Heart left ventricle (tissue), 16 donors: ENCODE measurements around the gene IGFBPL1. TPM values are rescaled to one million over a fixed set of nuclear protein-coding genes. Genes with fewer than 3 reads are reported as not detected.
"Not testable (repeated sequence)": the region's sequence is repeated elsewhere in the genome, so short reads cannot be mapped to it uniquely, and the experiment has no call there.

ENCODE experiments used
- ATAC-seq, 4 donors: fragments of 200-7000 bp; cut with Tn5 transposase; one replicate each; pipeline ENCODE4 v1.9.1; 2020 to 2022; ENCODE audit warnings: moderate library complexity in 4 of 4, mild to moderate bottlenecking in 3 of 4, moderate number of reproducible peaks in 1 of 4
- DNase-seq, 5 donors: peaks; one replicate each; pipeline ENCODE4 v3.0.0-alpha.2; 2020
- H3K27ac ChIP-seq, 12 donors: fragments of 200-600 bp; sonication (generic) in 4 of 12; one replicate each; pipeline versions ENCODE4 v1.5.0 to v1.8.0; 2016 to 2022; ENCODE audit warnings: mild to moderate bottlenecking in 2 of 12
- H3K27me3 ChIP-seq, 9 donors: fragments of 200-600 bp; sonication (generic) in 2 of 9; one replicate each; pipeline versions ENCODE4 v1.5.1 to v1.8.0; 2016 to 2022; ENCODE audit warnings: mild to moderate bottlenecking in 3 of 9
- H3K36me3 ChIP-seq, 9 donors: fragments of 200-600 bp; sonication (generic) in 2 of 9; one replicate each; pipeline versions ENCODE4 v1.5.0 to v1.8.0; 2018 to 2022; ENCODE audit warnings: mild to moderate bottlenecking in 2 of 9
- H3K4me1 ChIP-seq, 12 donors: fragments of 200-600 bp; sonication (generic) in 4 of 12; one replicate each; pipeline versions ENCODE4 v1.5.0 to v1.8.0; 2016 to 2022; ENCODE audit warnings: mild to moderate bottlenecking in 3 of 12
- H3K4me3 ChIP-seq, 12 donors: fragments of 200-600 bp; sonication (generic) in 4 of 12; one replicate each; pipeline versions ENCODE4 v1.5.0 to v1.8.0; 2017 to 2022; ENCODE audit warnings: mild to moderate bottlenecking in 9 of 12, moderate library complexity in 4 of 12
- H3K9me3 ChIP-seq, 12 donors: fragments of 200-600 bp; sonication (generic) in 4 of 12; one replicate each; pipeline versions ENCODE4 v1.5.0 to v1.8.0; 2016 to 2022; ENCODE audit warnings: mild to moderate bottlenecking in 1 of 12
- POLR2A ChIP-seq, 2 donors: fragments of 450-650 bp; IDR thresholded peaks; one replicate each; pipeline ENCODE4 v1.6.1; 2017; ENCODE audit warnings: antibody characterized with exemption in 2 of 2, mild to moderate bottlenecking in 2 of 2, moderate library complexity in 2 of 2
- WGBS, 4 donors: extraction: QIAGEN DNeasy Blood & Tissue Kit in 2 of 4; methylation state at CpG; one replicate each; pipeline versions ENCODE4 v1.1.5 to v1.1.7; 2013 to 2018; 5-methylcytosine and 5-hydroxymethylcytosine counted together
- intact Hi-C, 10 donors: fragments of 100-400 bp; cut with DNase I; formaldehyde crosslinking; loops; one replicate each; pipeline versions ENCODE4 v1.11.1 to v1.14.2; 2022
- polyA plus RNA-seq, 2 donors: library from polyadenylated mRNA; stranded (reverse); fragments of 200-250 nt; gene quantifications; one replicate each; pipeline ENCODE4 v1.2.3, GENCODE V29; 2013
- total RNA-seq, 9 donors: library from RNA; depleted of rRNA in 2 of 9; stranded (reverse); fragments of >200 nt in 2 of 9; fragmentation: NEBNext Ultra II Directional in 3 of 9; extraction: Animal tissue kit (Norgen Biotek cat#: 25700) in 3 of 9; gene quantifications; one replicate each; pipeline versions ENCODE4 v1.1.0 to v1.2.4, GENCODE V29; 2016 to 2023
- TF ChIP-seq, protein P1 (sequence below), 12 donors: fragments of 200-600 bp; sonication (generic) in 4 of 12; IDR thresholded peaks; one replicate each; pipeline versions ENCODE4 v1.5.0 to v1.8.0; 2018 to 2022; ENCODE audit warnings: antibody characterized with exemption in 12 of 12, mild to moderate bottlenecking in 5 of 12
- donor health status: ischemic (EF 13 %, LVEDD 7.1; RV severe dilation, severe dysfunction).
- donor health status: healthy with polysubstance abuse.
- donor health status: DM: no; HTN: yes; CAD: no.
- donor health status: DM: no; HTN: no; CAD: no.
- donor health status: ischemic (EF 25% LVEDD 6.9; RV normal size, moderate dysfunction).
- donor health status: ischemic (EF 25% LVEDD 5.7; RV mildly dilated, moderate dysfunction).
- donor health status: healthy.
- donor health status: DM: yes; HTN: yes; CAD: no.
- donor health status: ischemic (EF 35%, LVEDD 5.7; RV mildly dilated, moderate dysfunction).
- donor health status: nonischemic (EF 11% LVEDD 7.7; RV severe dilation, severe dysfunction).
- donor health status: DM: yes; HTN: yes; CAD: no.
- donor health status: PGD.
- donor health status: ischemic (EF 29% LVEDD 5.4; RV normal size, mild dysfunction).
- donor health status: nonischemic (EF 23%, LVEDD 6.1; RV moderate dilation, normal function).

IGFBPL1 gene
- total and polyA plus RNA-seq, 11 donors = 0.19 to 0.26 TPM; not detected in 9

DNA sequence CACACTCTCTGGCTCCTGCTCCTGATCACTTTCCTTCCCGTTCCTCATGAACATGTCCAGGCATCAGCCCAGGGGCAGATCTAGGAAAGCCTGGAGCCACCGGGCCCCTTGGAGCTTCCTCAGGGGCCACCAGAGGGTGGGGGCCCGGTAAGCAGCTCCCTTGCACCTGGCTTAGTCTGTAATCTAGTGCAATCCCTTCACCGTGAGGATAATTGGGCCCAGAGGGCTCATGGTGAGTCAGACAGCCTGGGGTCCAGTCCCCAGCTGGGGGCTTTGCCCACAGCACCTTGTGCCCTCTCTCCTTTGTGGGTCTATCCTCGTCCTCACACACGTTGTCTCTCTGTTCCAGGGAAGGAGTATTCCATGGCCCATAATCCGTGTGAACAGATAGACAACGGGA lies 42.1 kb downstream of the IGFBPL1 start:
- intact Hi-C loops = no loop called here
- Histone ChIP-seq H3K9me3 (peaks cover 0 to 18% (median 3%) of the 10 kb centered on the region in 12 donors), H3K4me3 (no peak overlapping the region), H3K4me1 (peaks cover 0 to 6% (median 0%) of the 10 kb centered on the region in 12 donors), H3K27me3 (no peaks in the 10 kb centered on the region), H3K36me3 (no peaks in the 10 kb centered on the region), H3K27ac (no peak overlapping the region)
- ATAC-seq (no peak), DNase-seq (no peak)
- WGBS, 4 donors = 82 to 86% (median 85%) methylated on average over 8 of the region's 8 CpGs
- TF ChIP-seq, protein P1, sequence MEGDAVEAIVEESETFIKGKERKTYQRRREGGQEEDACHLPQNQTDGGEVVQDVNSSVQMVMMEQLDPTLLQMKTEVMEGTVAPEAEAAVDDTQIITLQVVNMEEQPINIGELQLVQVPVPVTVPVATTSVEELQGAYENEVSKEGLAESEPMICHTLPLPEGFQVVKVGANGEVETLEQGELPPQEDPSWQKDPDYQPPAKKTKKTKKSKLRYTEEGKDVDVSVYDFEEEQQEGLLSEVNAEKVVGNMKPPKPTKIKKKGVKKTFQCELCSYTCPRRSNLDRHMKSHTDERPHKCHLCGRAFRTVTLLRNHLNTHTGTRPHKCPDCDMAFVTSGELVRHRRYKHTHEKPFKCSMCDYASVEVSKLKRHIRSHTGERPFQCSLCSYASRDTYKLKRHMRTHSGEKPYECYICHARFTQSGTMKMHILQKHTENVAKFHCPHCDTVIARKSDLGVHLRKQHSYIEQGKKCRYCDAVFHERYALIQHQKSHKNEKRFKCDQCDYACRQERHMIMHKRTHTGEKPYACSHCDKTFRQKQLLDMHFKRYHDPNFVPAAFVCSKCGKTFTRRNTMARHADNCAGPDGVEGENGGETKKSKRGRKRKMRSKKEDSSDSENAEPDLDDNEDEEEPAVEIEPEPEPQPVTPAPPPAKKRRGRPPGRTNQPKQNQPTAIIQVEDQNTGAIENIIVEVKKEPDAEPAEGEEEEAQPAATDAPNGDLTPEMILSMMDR (IDR thresholded peaks at IDR 0.05) = no peak
- TF ChIP-seq POLR2A (IDR thresholded peaks at IDR 0.05) = no peak

DNA sequence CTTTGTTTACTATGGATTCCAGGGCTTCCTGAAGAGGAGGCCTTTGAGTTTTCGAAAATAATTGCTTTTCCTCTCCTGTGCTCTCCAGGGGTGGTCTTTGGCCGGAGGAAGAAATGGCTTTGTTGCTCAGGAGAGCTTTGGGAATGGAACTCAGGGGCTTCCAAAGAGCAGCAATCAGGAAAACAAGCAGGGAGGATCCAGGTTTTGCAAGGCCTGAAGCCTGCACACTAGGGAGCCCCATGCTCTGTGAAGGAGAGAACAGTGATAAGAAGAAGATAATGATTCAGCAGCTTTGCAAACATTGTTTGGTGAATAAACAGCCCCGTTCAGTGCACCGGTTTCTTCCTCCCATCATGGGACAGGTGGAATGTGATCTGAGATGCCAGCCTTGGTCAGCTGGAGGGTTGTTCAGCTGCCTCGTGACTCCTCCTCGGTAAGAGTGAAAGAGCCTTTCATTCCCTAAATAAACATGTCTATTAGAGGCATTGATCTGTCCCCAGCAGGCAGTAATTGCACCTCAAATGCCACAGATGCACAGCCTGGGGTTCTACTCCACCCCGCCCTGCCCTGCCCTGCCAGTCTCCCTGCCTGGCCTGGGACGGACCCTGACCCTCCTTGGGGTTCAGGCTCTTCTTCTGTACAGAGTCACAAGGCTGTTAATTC lies 43.3 kb downstream of the IGFBPL1 start:
- DNase-seq (no peak), ATAC-seq (peak in 2 of 4 donors; percentile 23 to 44)
- TF ChIP-seq POLR2A (IDR thresholded peaks at IDR 0.05) = no peak
- TF ChIP-seq, protein P1 (IDR thresholded peaks at IDR 0.05) = no peak
- Histone ChIP-seq H3K36me3 (no peaks in the 10 kb centered on the region), H3K4me3 (no peak overlapping the region), H3K4me1 (peaks cover 0 to 6% (median 0%) of the 10 kb centered on the region in 12 donors), H3K27me3 (no peaks in the 10 kb centered on the region), H3K27ac (no peak overlapping the region), H3K9me3 (peaks cover 0 to 18% (median 3%) of the 10 kb centered on the region in 12 donors)
- 54 to 58% (median 56%) methylated on average over 8 of the region's 8 CpGs for WGBS, 4 donors
- intact Hi-C loops = no loop called here

DNA sequence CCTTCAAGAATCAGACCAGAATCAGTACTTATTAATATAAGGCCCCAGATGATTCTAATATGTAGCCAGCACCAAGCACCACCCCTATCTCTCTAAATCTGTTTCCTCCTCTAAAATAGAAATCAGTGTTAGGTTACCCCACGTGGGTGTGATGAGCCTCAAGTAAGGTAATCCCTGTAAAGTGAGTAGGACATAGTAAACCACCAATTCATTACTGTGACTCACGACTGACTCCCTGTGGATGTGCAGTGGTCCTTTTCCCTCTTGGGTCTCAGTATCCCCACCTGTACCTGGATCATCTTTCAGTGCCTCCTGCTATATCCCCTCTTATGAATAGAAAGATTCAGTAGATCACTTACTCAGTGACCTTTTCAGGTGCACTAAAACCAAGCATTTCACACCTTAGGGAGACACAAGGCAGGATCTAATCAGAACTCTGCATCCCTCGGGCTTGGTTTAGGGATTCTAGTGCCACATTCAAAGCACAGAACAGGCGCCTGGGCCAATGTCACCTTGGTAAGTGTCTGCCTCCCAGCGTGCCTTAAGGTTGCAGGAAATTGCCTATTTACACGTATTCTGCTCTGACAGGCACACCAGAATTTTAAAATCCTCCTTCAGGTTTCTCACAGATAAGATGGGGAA lies 43.9 kb downstream of the IGFBPL1 start:
- intact Hi-C loops = no loop called here
- Histone ChIP-seq H3K36me3 (no peaks in the 10 kb centered on the region), H3K27me3 (no peaks in the 10 kb centered on the region), H3K4me3 (no peak overlapping the region), H3K9me3 (peaks cover 0 to 15% (median 3%) of the 10 kb centered on the region in 12 donors), H3K4me1 (peaks cover 0 to 6% (median 0%) of the 10 kb centered on the region in 12 donors), H3K27ac (no peak overlapping the region)
- 64 to 70% (median 67%) methylated on average over 6 of the region's 6 CpGs for WGBS, 4 donors
- DNase-seq (no peak), ATAC-seq (peak in 2 of 4 donors; percentile 24 to 39)
- TF ChIP-seq POLR2A (IDR thresholded peaks at IDR 0.05) = no peak
- TF ChIP-seq, protein P1 (IDR thresholded peaks at IDR 0.05) = no peak

DNA sequence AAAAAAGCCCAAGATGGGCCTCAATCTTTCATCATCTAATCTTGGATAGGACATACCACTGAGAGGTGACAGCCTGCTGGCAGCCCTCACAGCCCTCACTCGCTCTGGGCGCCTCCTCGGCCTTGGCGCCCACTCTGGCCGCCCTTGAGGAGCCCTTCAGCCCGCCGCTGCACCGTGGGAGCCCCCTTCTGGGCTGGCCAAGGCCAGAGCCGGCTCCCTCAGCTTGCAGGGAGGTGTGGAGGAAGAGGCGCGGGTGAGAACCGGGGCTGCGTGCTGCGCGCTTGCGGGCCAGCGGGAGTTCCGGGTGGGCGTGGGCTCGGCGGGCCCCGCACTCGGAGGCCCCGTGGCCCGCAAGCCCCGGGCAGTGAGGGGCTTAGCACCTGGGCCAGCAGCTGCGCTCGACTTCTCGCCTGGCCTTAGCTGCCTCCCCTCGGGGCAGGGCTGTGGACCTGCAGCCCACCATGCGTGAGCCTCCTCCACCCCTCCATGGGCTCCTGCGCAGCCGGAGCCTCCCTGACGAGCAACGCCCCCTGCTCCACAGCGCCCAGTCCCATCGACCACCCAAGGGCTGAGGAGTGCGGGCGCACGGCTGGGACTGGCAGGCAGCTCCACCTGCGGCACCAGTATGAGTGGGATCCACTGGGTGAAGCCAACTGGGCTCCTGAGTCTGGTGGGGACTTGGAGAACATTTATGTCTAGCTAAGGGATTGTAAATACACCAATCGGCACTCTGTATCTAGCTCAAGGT lies 46.7 kb downstream of the IGFBPL1 start:
- DNase-seq, H3K4me1 ChIP-seq, H3K27ac ChIP-seq, ATAC-seq, H3K4me3 ChIP-seq, H3K27me3 ChIP-seq, H3K36me3 ChIP-seq, H3K9me3 ChIP-seq: not testable (repeated sequence)
- whole genome bisulfite sequencing, 4 donors = 95 to 96% (median 96%) methylated on average over 34 to 42 of the region's 42 CpGs
- intact Hi-C loops = loop anchor here in 2 of 10 donors (10.0 kb wide), 2 partner anchors 57 to 63 kb away; no protein-coding TSS in a partner anchor
